Stomach (tissue), 9 donors: Measurements from ENCODE around the gene CD320. TPM values are rescaled to one million over a fixed set of nuclear protein-coding genes. Genes with fewer than 3 reads are reported as not detected.

Source experiments
- DNase-seq, 2 donors: peaks; one replicate each; pipeline versions ENCODE4 v3.0.0 to v3.0.0-alpha.2; 2013 to 2019
- H3K27ac ChIP-seq, 5 donors: fragments of 200-600 bp in 4 of 5; sonication (generic) in 4 of 5; one replicate each; pipeline ENCODE4 v1.5.1; 2013 to 2019; ENCODE audit warnings: mild to moderate bottlenecking in 1 of 5, moderate library complexity in 1 of 5
- H3K27me3 ChIP-seq, 3 donors: fragments of 200-600 bp; sonication (generic); one replicate each; pipeline ENCODE4 v1.5.1; 2017 to 2019; ENCODE audit warnings: mixed run types in 1 of 3
- H3K36me3 ChIP-seq, 4 donors: fragments of 200-600 bp; sonication (generic); 1 replicate in 3 of 4; 2 replicates in 1 of 4; pipeline ENCODE4 v1.5.1; 2016 to 2019
- H3K4me1 ChIP-seq, 4 donors: fragments of 200-600 bp; sonication (generic); one replicate each; pipeline ENCODE4 v1.5.1; 2016 to 2019
- H3K4me3 ChIP-seq, 4 donors: fragments of 200-600 bp; sonication (generic) in 3 of 4; one replicate each; pipeline ENCODE4 v1.5.1; 2016 to 2019; ENCODE audit warnings: mild to moderate bottlenecking in 1 of 4
- H3K9me3 ChIP-seq, 4 donors: fragments of 200-600 bp; sonication (generic); one replicate each; pipeline ENCODE4 v1.5.1; 2016 to 2019
- EP300 ChIP-seq: sonication (generic); formaldehyde crosslinking; IDR thresholded peaks from one replicate; pipeline ENCODE4 v1.6.1; 2017; ENCODE audit warnings: antibody characterized with exemption
- POLR2A ChIP-seq, 4 donors: fragments of 450-650 bp; IDR thresholded peaks; one replicate each; pipeline ENCODE4 v1.6.1; 2016; ENCODE audit warnings: antibody characterized with exemption in 4 of 4, control low read depth in 2 of 4, mild to moderate bottlenecking in 1 of 4, moderate library complexity in 1 of 4
- POLR2AphosphoS5 ChIP-seq, 3 donors: sonication (generic); formaldehyde crosslinking; IDR thresholded peaks; one replicate each; pipeline ENCODE4 v1.6.1; 2016; ENCODE audit warnings: antibody characterized with exemption in 3 of 3
- WGBS, 5 donors: extraction: QIAGEN DNeasy Blood & Tissue Kit in 3 of 5; methylation state at CpG; one replicate each; pipeline versions ENCODE4 v1.1.5 to v1.1.7; 2013 to 2018; 5-methylcytosine and 5-hydroxymethylcytosine counted together
- intact Hi-C: fragments of 100-400 bp; cut with DNase I; formaldehyde crosslinking; loops from one replicate; pipeline ENCODE4 v1.15.1; 2023; ENCODE audit warnings: low total_unique reads
- polyA plus RNA-seq, 3 donors: library from polyadenylated mRNA; stranded (reverse); fragments of 200-250 nt; gene quantifications; one replicate each; pipeline ENCODE4 v1.2.3, GENCODE V29; 2013
- total RNA-seq, 5 donors: library from RNA; depleted of rRNA; stranded (reverse); fragments of >200 nt; gene quantifications; one replicate each; pipeline versions ENCODE4 v1.1.0 to v1.2.3, GENCODE V29; 2014 to 2016
- TF ChIP-seq, protein P1 (sequence below), 7 experiments: fragments of 450-650 bp in 4 of 7; fragments of 200-600 bp in 3 of 7; sonication (generic) in 3 of 7; IDR thresholded peaks; one replicate each; pipeline ENCODE4 v1.5.1; 2016 to 2019; ENCODE audit warnings: antibody characterized with exemption in 7 of 7, control low read depth in 2 of 7, mild to moderate bottlenecking in 1 of 7
- donor health status: healthy with polysubstance abuse.
- donor health status: Bipolar disorder and iron deficiency.
- donor health status: healthy.

The CD320 gene
- total and polyA plus RNA-seq, 8 donors, result 13.0 to 108 (median 22.6) TPM

GRCh38 chr19:8261347-8261746 lies 46.8 kb downstream of the CD320 start:
- H3K4me1 ChIP-seq, result peaks cover 0 to 7% (median 0%) of the 10 kb centered on the region in 4 donors
- TF ChIP-seq EP300, result no peak
- no peak for TF ChIP-seq POLR2A (IDR thresholded peaks at IDR 0.05)
- TF ChIP-seq POLR2AphosphoS5 (IDR thresholded peaks at IDR 0.05), result no peak
- TF ChIP-seq, protein P1, sequence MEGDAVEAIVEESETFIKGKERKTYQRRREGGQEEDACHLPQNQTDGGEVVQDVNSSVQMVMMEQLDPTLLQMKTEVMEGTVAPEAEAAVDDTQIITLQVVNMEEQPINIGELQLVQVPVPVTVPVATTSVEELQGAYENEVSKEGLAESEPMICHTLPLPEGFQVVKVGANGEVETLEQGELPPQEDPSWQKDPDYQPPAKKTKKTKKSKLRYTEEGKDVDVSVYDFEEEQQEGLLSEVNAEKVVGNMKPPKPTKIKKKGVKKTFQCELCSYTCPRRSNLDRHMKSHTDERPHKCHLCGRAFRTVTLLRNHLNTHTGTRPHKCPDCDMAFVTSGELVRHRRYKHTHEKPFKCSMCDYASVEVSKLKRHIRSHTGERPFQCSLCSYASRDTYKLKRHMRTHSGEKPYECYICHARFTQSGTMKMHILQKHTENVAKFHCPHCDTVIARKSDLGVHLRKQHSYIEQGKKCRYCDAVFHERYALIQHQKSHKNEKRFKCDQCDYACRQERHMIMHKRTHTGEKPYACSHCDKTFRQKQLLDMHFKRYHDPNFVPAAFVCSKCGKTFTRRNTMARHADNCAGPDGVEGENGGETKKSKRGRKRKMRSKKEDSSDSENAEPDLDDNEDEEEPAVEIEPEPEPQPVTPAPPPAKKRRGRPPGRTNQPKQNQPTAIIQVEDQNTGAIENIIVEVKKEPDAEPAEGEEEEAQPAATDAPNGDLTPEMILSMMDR (IDR thresholded peaks at IDR 0.05), result no peak
- H3K27ac ChIP-seq, result no peak overlapping the region
- peaks cover 15 to 60% (median 41%) of the 10 kb centered on the region in 4 donors for H3K36me3 ChIP-seq
- no peak overlapping the region for H3K4me3 ChIP-seq
- intact Hi-C loops, result loop anchor here (5.0 kb wide), 1 partner anchor 56 kb away; no protein-coding TSS in a partner anchor
- no peaks in the 10 kb centered on the region for H3K9me3 ChIP-seq
- H3K27me3 ChIP-seq, result no peaks in the 10 kb centered on the region
- DNase-seq, result no peak
- WGBS, 5 donors, result 89 to 95% (median 91%) methylated on average over 9 of the region's 9 CpGs

DNA sequence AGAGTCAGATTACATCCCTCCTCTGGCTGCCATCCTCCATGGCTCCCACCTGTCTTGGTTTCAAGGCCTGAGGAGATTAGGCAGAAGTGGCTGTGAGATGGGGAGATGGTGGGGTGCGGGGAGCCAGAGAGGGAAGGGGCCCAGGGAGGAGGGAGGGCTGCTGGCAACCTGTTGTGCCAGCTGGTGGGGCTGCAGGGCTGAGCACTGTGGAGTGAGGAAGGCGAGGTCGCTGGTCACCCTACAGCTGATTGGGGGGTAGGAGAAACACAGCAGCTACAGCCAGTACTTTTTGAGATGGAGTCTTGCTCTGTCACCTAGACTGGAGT lies 48.3 kb downstream of the CD320 start:
- Histone ChIP-seq H3K4me3 (no peak overlapping the region), H3K36me3 (peaks cover 23 to 74% (median 55%) of the 10 kb centered on the region in 4 donors), H3K4me1 (peaks cover 0 to 7% (median 0%) of the 10 kb centered on the region in 4 donors), H3K27me3 (no peaks in the 10 kb centered on the region), H3K9me3 (no peaks in the 10 kb centered on the region), H3K27ac (no peak overlapping the region)
- TF ChIP-seq EP300, result no peak
- no peak for TF ChIP-seq POLR2AphosphoS5 (IDR thresholded peaks at IDR 0.05)
- TF ChIP-seq, protein P1 (IDR thresholded peaks at IDR 0.05), result no peak
- TF ChIP-seq POLR2A (IDR thresholded peaks at IDR 0.05), result no peak
- 88 to 100% (median 92%) methylated on average over 2 to 3 of the region's 3 CpGs for WGBS, 5 donors
- intact Hi-C loops, result loop anchor here (5.0 to 10.0 kb wide), 2 partner anchors 57 to 295 kb away; no protein-coding TSS in a partner anchor
- no peak for DNase-seq

- TF ChIP-seq, protein P1 (IDR thresholded peaks at IDR 0.05), result no peak
- TF ChIP-seq EP300 (no peak), POLR2A (IDR thresholded peaks at IDR 0.05) (no peak), POLR2AphosphoS5 (IDR thresholded peaks at IDR 0.05) (no peak)
- Histone ChIP-seq H3K36me3 (peaks cover 23 to 80% (median 61%) of the 10 kb centered on the region in 4 donors), H3K27ac (no peak overlapping the region)
Observed at GRCh38 chr19:8259142-8259921, 48.8 kb downstream of the CD320 start.

GRCh38 chr19:8257052-8257443 lies 51.1 kb downstream of the CD320 start:
- peak in 1 of 2 donors; percentile 57 for DNase-seq
- 59 to 67% (median 64%) methylated on average over 5 of the region's 5 CpGs for WGBS, 5 donors
- H3K36me3 ChIP-seq, result peaks cover 23 to 71% (median 52%) of the 10 kb centered on the region in 4 donors
- H3K27ac ChIP-seq, result no peak overlapping the region
- H3K9me3 ChIP-seq, result no peaks in the 10 kb centered on the region
- intact Hi-C loops, result loop anchor here (10.0 kb wide), 1 partner anchor 292 kb away; no protein-coding TSS in a partner anchor
- H3K4me3 ChIP-seq, result no peak overlapping the region
- no peaks in the 10 kb centered on the region for H3K27me3 ChIP-seq
- peaks cover 0 to 8% (median 7%) of the 10 kb centered on the region in 4 donors for H3K4me1 ChIP-seq
- TF ChIP-seq, protein P1 (IDR thresholded peaks at IDR 0.05), result no peak
- TF ChIP-seq EP300 (no peak), POLR2A (IDR thresholded peaks at IDR 0.05) (no peak), POLR2AphosphoS5 (IDR thresholded peaks at IDR 0.05) (no peak)

More at GRCh38 chr19:8259142-8259921, 48.8 kb downstream of the CD320 start:
- intact Hi-C loops, result loop anchor here (10.0 kb wide), 1 partner anchor 295 kb away; no protein-coding TSS in a partner anchor
- H3K4me3 ChIP-seq, result no peak overlapping the region
- no peaks in the 10 kb centered on the region for H3K27me3 ChIP-seq
- H3K9me3 ChIP-seq, result no peaks in the 10 kb centered on the region
- no peak for DNase-seq
- H3K4me1 ChIP-seq, result peaks cover 0 to 7% (median 0%) of the 10 kb centered on the region in 4 donors
- 84 to 91% (median 90%) methylated on average over 11 of the region's 11 CpGs for WGBS, 5 donors
